ENCODE data around the gene NIPAL4.

DNA sequence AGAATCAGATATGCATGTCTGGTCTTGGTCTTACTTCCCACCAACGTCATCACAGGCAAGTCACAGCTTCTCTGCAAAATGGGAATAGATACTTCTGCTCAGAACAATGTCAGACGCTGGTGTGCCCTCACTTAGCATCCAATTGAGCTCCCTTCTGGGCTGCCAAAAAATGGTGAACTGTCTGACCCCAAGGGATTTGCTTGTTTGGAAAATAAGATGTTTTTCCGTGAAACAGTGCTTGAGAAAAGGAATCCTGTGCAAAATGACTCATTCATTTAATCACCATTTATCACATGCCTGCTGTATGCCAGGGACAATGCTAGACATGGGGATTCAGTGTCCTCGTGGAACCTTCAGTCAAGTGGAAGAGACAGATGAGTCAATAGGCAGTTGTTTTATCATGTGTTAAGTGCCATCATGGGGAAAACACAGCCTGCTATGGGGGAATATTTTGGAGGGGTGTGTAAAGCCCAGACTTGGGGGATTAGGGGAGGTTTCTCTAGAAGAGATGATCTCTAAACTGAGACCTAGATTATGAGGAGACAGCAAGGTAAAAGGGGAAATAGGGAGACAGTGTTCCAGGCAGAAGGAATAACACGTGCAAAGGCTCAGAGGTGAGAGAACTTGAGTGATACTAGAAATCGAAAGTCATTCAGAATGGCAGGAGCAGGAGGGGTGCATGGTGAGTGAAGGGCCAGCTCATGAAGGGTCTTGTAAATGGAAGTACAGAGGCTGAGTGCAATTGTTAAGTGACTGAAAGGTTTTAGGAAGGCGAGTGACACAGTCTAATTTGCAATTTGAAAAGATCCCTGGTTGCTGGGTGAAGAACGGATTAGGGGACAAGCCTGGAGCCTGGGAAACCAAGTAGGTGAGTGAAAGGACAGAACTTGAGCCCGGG lies 3.9 kb downstream of the NIPAL4 start:
- TF ChIP-seq, protein P1, sequence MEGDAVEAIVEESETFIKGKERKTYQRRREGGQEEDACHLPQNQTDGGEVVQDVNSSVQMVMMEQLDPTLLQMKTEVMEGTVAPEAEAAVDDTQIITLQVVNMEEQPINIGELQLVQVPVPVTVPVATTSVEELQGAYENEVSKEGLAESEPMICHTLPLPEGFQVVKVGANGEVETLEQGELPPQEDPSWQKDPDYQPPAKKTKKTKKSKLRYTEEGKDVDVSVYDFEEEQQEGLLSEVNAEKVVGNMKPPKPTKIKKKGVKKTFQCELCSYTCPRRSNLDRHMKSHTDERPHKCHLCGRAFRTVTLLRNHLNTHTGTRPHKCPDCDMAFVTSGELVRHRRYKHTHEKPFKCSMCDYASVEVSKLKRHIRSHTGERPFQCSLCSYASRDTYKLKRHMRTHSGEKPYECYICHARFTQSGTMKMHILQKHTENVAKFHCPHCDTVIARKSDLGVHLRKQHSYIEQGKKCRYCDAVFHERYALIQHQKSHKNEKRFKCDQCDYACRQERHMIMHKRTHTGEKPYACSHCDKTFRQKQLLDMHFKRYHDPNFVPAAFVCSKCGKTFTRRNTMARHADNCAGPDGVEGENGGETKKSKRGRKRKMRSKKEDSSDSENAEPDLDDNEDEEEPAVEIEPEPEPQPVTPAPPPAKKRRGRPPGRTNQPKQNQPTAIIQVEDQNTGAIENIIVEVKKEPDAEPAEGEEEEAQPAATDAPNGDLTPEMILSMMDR (IDR thresholded peaks at IDR 0.05; ENCODE audit: insufficient read depth, low read length), result no peak
- no peak for TF ChIP-seq POLR2AphosphoS5 (IDR thresholded peaks at IDR 0.05; ENCODE audit: low read depth)
- TF ChIP-seq, protein P2, sequence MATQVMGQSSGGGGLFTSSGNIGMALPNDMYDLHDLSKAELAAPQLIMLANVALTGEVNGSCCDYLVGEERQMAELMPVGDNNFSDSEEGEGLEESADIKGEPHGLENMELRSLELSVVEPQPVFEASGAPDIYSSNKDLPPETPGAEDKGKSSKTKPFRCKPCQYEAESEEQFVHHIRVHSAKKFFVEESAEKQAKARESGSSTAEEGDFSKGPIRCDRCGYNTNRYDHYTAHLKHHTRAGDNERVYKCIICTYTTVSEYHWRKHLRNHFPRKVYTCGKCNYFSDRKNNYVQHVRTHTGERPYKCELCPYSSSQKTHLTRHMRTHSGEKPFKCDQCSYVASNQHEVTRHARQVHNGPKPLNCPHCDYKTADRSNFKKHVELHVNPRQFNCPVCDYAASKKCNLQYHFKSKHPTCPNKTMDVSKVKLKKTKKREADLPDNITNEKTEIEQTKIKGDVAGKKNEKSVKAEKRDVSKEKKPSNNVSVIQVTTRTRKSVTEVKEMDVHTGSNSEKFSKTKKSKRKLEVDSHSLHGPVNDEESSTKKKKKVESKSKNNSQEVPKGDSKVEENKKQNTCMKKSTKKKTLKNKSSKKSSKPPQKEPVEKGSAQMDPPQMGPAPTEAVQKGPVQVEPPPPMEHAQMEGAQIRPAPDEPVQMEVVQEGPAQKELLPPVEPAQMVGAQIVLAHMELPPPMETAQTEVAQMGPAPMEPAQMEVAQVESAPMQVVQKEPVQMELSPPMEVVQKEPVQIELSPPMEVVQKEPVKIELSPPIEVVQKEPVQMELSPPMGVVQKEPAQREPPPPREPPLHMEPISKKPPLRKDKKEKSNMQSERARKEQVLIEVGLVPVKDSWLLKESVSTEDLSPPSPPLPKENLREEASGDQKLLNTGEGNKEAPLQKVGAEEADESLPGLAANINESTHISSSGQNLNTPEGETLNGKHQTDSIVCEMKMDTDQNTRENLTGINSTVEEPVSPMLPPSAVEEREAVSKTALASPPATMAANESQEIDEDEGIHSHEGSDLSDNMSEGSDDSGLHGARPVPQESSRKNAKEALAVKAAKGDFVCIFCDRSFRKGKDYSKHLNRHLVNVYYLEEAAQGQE (IDR thresholded peaks at IDR 0.05; ENCODE audit: insufficient replicate concordance, low read depth), result no peak

Measured in HL-60 (cell line).